ENCODE measurements around the gene KCTD5. TPM values are rescaled to one million over a fixed set of nuclear protein-coding genes. Genes with fewer than 3 reads are reported as not detected.

KCTD5 gene
- total and polyA plus RNA-seq, 9 of the 15 experiments (the other 6 are each of a cell fraction or from before 2014, with no cell fraction given) = 0.73 to 58.3 (median 32.3) TPM

DNA sequence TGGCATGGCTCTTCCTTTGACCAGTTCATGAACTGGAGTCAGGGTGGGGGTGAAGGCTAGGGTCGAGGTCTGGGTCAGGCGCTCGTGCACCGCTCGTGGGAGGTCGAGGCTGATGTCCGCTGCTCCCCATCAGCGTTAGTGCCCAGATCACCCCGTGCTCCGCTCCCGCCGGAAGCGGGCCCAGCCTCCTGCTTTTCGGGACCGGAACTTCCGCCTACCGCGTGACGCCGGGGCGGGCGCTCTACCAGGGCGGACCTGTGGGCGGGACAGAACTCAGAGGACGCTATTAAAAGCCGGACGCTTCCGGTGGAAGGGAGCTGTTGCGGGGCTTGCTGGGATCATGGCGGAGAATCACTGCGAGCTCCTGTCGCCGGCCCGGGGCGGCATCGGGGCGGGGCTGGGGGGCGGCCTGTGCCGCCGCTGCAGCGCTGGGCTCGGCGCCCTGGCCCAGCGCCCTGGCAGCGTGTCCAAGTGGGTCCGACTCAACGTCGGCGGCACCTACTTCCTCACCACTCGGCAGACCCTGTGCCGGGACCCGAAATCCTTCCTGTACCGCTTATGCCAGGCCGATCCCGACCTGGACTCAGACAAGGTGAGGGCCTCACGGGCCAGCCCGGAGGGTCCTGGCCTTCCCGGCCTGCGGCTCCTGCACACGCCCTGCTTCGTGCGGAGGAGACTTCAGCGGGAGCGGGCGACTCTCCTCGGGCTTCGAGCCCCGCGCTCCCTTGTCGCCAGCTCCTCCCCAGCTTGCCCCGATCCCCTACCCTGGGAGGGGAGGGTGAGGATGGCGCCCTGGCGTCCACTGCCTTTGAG is at the start of gene KCTD5 (continued):
- TF ChIP-seq, protein P1, sequence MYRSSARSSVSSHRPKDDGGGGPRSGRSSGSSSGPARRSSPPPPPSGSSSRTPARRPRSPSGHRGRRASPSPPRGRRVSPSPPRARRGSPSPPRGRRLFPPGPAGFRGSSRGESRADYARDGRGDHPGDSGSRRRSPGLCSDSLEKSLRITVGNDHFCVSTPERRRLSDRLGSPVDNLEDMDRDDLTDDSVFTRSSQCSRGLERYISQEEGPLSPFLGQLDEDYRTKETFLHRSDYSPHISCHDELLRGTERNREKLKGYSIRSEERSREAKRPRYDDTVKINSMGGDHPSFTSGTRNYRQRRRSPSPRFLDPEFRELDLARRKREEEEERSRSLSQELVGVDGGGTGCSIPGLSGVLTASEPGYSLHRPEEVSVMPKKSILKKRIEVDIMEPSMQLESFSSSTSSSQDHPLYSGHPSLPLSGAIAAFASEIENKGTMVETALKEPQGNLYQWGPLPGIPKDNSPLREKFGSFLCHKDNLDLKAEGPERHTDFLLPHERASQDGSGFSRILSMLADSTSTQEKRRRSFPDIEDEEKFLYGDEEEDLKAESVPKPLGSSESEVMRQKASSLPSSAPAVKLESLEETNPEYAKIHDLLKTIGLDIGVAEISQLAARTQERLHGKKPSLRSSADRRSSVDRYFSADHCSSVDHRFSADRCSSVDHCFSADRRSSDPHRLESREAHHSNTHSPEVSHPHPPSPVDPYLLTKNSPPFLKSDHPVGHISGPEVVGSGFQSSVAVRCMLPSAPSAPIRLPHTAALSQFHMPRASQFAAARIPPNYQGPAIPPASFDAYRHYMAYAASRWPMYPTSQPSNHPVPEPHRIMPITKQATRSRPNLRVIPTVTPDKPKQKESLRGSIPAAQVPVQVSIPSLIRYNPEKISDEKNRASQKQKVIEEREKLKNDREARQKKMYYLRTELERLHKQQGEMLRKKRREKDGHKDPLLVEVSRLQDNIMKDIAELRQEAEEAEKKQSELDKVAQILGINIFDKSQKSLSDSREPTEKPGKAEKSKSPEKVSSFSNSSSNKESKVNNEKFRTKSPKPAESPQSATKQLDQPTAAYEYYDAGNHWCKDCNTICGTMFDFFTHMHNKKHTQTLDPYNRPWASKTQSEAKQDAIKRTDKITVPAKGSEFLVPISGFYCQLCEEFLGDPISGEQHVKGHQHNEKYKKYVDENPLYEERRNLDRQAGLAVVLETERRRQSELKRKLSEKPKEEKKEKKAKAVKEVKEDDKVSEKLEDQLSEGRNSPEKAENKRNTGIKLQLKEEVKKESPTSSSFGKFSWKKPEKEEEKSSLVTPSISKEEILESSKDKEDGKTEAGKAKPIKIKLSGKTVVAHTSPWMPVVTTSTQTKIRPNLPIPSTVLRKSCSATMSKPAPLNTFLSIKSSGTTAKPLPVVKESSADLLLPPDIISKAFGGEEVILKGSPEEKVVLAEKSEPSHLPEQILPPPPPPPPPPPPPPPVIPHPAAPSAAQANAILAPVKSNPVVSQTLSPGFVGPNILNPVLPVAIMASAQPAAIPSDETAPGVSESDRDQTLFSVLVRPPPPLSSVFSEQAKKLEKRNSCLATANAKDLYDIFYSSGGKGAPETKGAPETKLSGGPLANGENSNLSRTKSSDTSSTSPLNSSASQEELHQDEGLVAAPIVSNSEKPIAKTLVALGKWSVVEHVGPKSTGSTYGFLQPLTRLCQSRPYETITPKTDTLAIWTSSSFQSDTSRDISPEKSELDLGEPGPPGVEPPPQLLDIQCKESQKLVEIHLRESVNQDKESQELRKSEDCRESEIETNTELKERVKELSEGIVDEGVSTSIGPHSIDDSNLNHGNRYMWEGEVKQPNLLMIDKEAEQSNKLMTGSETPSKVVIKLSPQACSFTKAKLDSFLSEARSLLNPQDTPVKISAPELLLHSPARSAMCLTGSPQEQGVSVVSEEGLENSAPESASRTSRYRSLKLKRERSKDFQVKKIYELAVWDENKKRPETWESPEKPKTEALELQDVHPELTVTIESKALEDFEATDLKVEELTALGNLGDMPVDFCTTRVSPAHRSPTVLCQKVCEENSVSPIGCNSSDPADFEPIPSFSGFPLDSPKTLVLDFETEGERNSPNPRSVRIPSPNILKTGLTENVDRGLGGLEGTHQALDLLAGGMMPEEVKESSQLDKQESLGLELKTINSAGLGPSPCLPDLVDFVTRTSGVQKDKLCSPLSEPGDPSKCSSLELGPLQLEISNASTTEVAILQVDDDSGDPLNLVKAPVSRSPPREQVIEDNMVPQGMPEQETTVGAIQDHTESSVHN (IDR thresholded peaks at IDR 0.05; ENCODE audit: borderline replicate concordance in 1 of 2, low read depth in 1 of 2) = 0 out of 4 replicates have a peak, but pooled peaks of 1 of the 2 experiments have one; percentile 33
- no peak for TF ChIP-seq ZNF311 (CRISPR knock-in tag; IDR thresholded peaks at IDR 0.05)
- no peak for TF ChIP-seq SRSF1 (IDR thresholded peaks at IDR 0.05; ENCODE audit: low read depth, low read length)
- TF ChIP-seq RBM15 (IDR thresholded peaks at IDR 0.05; ENCODE audit: insufficient read depth, low read length) = no peak
- no peak for TF ChIP-seq HNRNPH1 (optimal IDR thresholded peaks at IDR 0.05; ENCODE audit: low read depth, low read length)
- no peak for TF ChIP-seq DACH1 (IDR thresholded peaks at IDR 0.05; ENCODE audit: partially characterized antibody)
- peak; percentile 92 for TF ChIP-seq XRCC5 (IDR thresholded peaks at IDR 0.05; ENCODE audit: low read depth, low read length)
- no peak; the same call in 1 of the 2 replicates for TF ChIP-seq SNIP1 (IDR thresholded peaks at IDR 0.05; ENCODE audit: low read depth)
- TF ChIP-seq ZSCAN32 (CRISPR knock-in tag; IDR thresholded peaks at IDR 0.05) = no peak
- no peak for TF ChIP-seq XRCC4 (IDR thresholded peaks at IDR 0.05; ENCODE audit: extremely low read depth, insufficient read depth, insufficient read length)
- no peak for TF ChIP-seq ZNF445 (CRISPR knock-in tag; IDR thresholded peaks at IDR 0.05; ENCODE audit: low read depth)
- peak; percentile 94 for TF ChIP-seq CBFB (CRISPR knock-in tag; IDR thresholded peaks at IDR 0.05)
- peak; percentile 46 to 65; a peak in 1 of 4 replicates for TF ChIP-seq TEAD1 (CRISPR knock-in tag; IDR thresholded peaks at IDR 0.05)
- peak; percentile 94 for TF ChIP-seq LCOR (CRISPR knock-in tag; IDR thresholded peaks at IDR 0.05)
